ENCODE results near the gene RSPH3.
A peak's percentile ranks its signal among the peaks of the same experiment; 100 is the strongest.
"Not testable (repeated sequence)": the region's sequence is repeated elsewhere in the genome, so short reads cannot be mapped to it uniquely, and the experiment has no call there.

Gene RSPH3

GRCh38 chr6:158999666-159000403, at the start of gene RSPH3:
RSPH3 (minus strand) TSS chr6:159000202; CDS start chr6:158999550, 652 bp downstream.
- peak; percentile 94 for DNase-seq

- no peak for DNase-seq
Observed at GRCh38 chr6:159047891-159048685, 48.1 kb upstream of the RSPH3 start.

GRCh38 chr6:159045801-159046200, 45.8 kb upstream of the RSPH3 start:
- DNase-seq: no peak

- no peak for DNase-seq
Observed at GRCh38 chr6:159044899-159045727, 45.1 kb upstream of the RSPH3 start, which contains the start of gene TAGAP. TAGAP (minus strand) TSS chr6:159044991; CDS start chr6:159044146, 845 bp downstream.

GRCh38 chr6:159043947-159044346, 43.9 kb upstream of the RSPH3 start:
- DNase-seq: no peak

GRCh38 chr6:159043251-159043650, 43.2 kb upstream of the RSPH3 start:
- no peak for DNase-seq

- no peak for DNase-seq
Observed at GRCh38 chr6:159042826-159043181, 42.8 kb upstream of the RSPH3 start.

- DNase-seq: peak; percentile 67
Observed at GRCh38 chr6:159042003-159042825, 42.2 kb upstream of the RSPH3 start.

GRCh38 chr6:159041181-159041580, 41.2 kb upstream of the RSPH3 start:
- no peak for DNase-seq

GRCh38 chr6:159039885-159040258, 39.9 kb upstream of the RSPH3 start:
- DNase-seq: no peak

- DNase-seq: no peak
Observed at GRCh38 chr6:159038914-159039884, 39.2 kb upstream of the RSPH3 start.

GRCh38 chr6:159038318-159038717, 38.3 kb upstream of the RSPH3 start:
- DNase-seq: not testable (repeated sequence)

GRCh38 chr6:159037756-159038290, 37.8 kb upstream of the RSPH3 start:
- no peak for DNase-seq

- DNase-seq: no peak
Observed at GRCh38 chr6:159036673-159037072, 36.7 kb upstream of the RSPH3 start.

GRCh38 chr6:159035891-159036290, 35.9 kb upstream of the RSPH3 start:
- no peak for DNase-seq

GRCh38 chr6:159033160-159034049, 33.4 kb upstream of the RSPH3 start:
- no peak for DNase-seq

- no peak for DNase-seq
Observed at GRCh38 chr6:159031846-159032245, 31.8 kb upstream of the RSPH3 start.

GRCh38 chr6:159030168-159030567, 30.2 kb upstream of the RSPH3 start:
- DNase-seq: no peak

GRCh38 chr6:159025224-159025623, 25.2 kb upstream of the RSPH3 start:
- DNase-seq: not testable (repeated sequence)

- DNase-seq: no peak
Observed at GRCh38 chr6:159023893-159024292, 23.9 kb upstream of the RSPH3 start.
